ENCODE results near the gene FBXO7.

FBXO7 gene

GRCh38 chr22:32533265-32534111 is 58.9 kb downstream of the FBXO7 start:
- no peak for DNase-seq

GRCh38 chr22:32534252-32535235 is 59.9 kb downstream of the FBXO7 start:
- no peak for DNase-seq

GRCh38 chr22:32535531-32536190 is 61.0 kb downstream of the FBXO7 start:
- DNase-seq = no peak

- no peak for DNase-seq
Measured at GRCh38 chr22:32536352-32536751, 61.7 kb downstream of the FBXO7 start.

GRCh38 chr22:32538521-32538920 is 63.9 kb downstream of the FBXO7 start:
- DNase-seq = no peak

GRCh38 chr22:32539631-32540421 is 65.2 kb downstream of the FBXO7 start:
- DNase-seq = no peak

- DNase-seq = no peak
Measured at GRCh38 chr22:32541481-32541880, 66.9 kb downstream of the FBXO7 start.

GRCh38 chr22:32542066-32542676 is 67.6 kb downstream of the FBXO7 start:
- DNase-seq = no peak

- no peak for DNase-seq
Measured at GRCh38 chr22:32542677-32543357, 68.2 kb downstream of the FBXO7 start.

- DNase-seq = no peak
Measured at GRCh38 chr22:32544953-32545558, 70.4 kb downstream of the FBXO7 start.

- DNase-seq = no peak
Measured at GRCh38 chr22:32545801-32546200, 71.2 kb downstream of the FBXO7 start.

- DNase-seq = no peak
Measured at GRCh38 chr22:32546496-32546895, 71.9 kb downstream of the FBXO7 start.

GRCh38 chr22:32546935-32547334 is 72.3 kb downstream of the FBXO7 start:
- no peak for DNase-seq

- no peak for DNase-seq
Measured at GRCh38 chr22:32548039-32548438, 73.4 kb downstream of the FBXO7 start.

All from stimulated activated CD4-positive, alpha-beta T cell treated with anti-CD3 and anti-CD28 coated beads, Interleukin-15, amount 100 ng/mL, for 24 hours (primary cell).